Gastrocnemius medialis (tissue), 4 donors: ENCODE measurements around the gene MRPS25. TPM values are rescaled to one million over a fixed set of nuclear protein-coding genes. Genes with fewer than 3 reads are reported as not detected.

Experiments
- ATAC-seq, 2 donors: fragments of 150-250 bp; one replicate each; pipeline ENCODE4 v1.9.1; 2016
- DNase-seq, 2 donors: peaks; one replicate each; pipeline ENCODE4 v3.0.0-alpha.2; 2019
- H3K27ac ChIP-seq, 4 donors: fragments of 200-600 bp; sonication (generic); 1 replicate in 1 of 4; 2 replicates in 3 of 4; pipeline ENCODE4 v1.5.1; 2016 to 2018; ENCODE audit warnings: mild to moderate bottlenecking in 2 of 4, moderate library complexity in 1 of 4
- H3K27me3 ChIP-seq, 3 donors: fragments of 200-600 bp; sonication (generic) in 2 of 3; 1 replicate in 1 of 3; 2 replicates in 2 of 3; pipeline versions ENCODE4 v1.5.1 to v1.6.0; 2016 to 2019; ENCODE audit warnings: mild to moderate bottlenecking in 1 of 3, moderate library complexity in 1 of 3
- H3K36me3 ChIP-seq, 2 donors: fragments of 200-600 bp; sonication (generic) in 1 of 2; one replicate each; pipeline ENCODE4 v1.5.1; 2017 to 2018
- H3K4me1 ChIP-seq, 2 donors: fragments of 200-600 bp; sonication (generic) in 1 of 2; one replicate each; pipeline ENCODE4 v1.5.1; 2016 to 2017; ENCODE audit warnings: mild to moderate bottlenecking in 2 of 2
- H3K4me3 ChIP-seq, 4 donors: fragments of 200-600 bp; sonication (generic) in 3 of 4; 1 replicate in 1 of 4; 2 replicates in 3 of 4; pipeline ENCODE4 v1.5.1; 2016 to 2019; ENCODE audit warnings: mild to moderate bottlenecking in 2 of 4
- H3K9me3 ChIP-seq, 3 donors: fragments of 200-600 bp; sonication (generic) in 2 of 3; 1 replicate in 1 of 3; 2 replicates in 2 of 3; pipeline ENCODE4 v1.5.1; 2016 to 2019
- CTCF ChIP-seq, 5 experiments: fragments of 450-650 bp in 3 of 5; fragments of 200-600 bp in 2 of 5; sonication (generic) in 2 of 5; IDR thresholded peaks in 4 of 5; conservative IDR thresholded peaks in 1 of 5; 1 replicate in 4 of 5; 2 replicates in 1 of 5; pipeline ENCODE4 v1.5.1; 2016 to 2019; ENCODE audit warnings: antibody characterized with exemption in 5 of 5, mild to moderate bottlenecking in 3 of 5, moderate library complexity in 3 of 5
- POLR2A ChIP-seq, 2 donors: fragments of 450-650 bp; IDR thresholded peaks; one replicate each; pipeline ENCODE4 v1.6.1; 2017; ENCODE audit warnings: antibody characterized with exemption in 2 of 2, mild to moderate bottlenecking in 2 of 2, moderate library complexity in 2 of 2
- in situ Hi-C, 4 donors: fragments of 200-750 bp; cut with MboI; loops; one replicate each; pipeline versions ENCODE4 v1.15.0 to v1.8.0; 2017; ENCODE audit warnings: low sequenced_read_pairs in 4 of 4
- intact Hi-C: fragments of 100-400 bp; cut with DNase I; formaldehyde crosslinking; loops from one replicate; pipeline ENCODE4 v1.15.1; 2023; ENCODE audit warnings: low total_unique reads
- total RNA-seq, 4 donors: library from RNA; depleted of rRNA; stranded (reverse); fragments of >200 nt; gene quantifications; one replicate each; pipeline versions ENCODE4 v1.1.0 to v1.2.3, GENCODE V29; 2016

The MRPS25 gene
- total RNA-seq, 4 donors from 2014 or later: 71.4 to 88.6 (median 73.9) TPM

GRCh38 chr3:15102836-15103235 is 37.7 kb upstream of the MRPS25 start:
- H3K4me1 ChIP-seq: peaks cover 30 to 37% of the 10 kb centered on the region in 2 donors
- DNase-seq (peak; percentile 49 to 51), ATAC-seq (peak; percentile 62 to 67)
- H3K27ac ChIP-seq: peak overlapping the region; percentile 87 to 95 (median 92)
- H3K27me3 ChIP-seq: no peaks in the 10 kb centered on the region
- in situ Hi-C loops (loop anchor here in 1 of 4 donors (25.0 kb wide), 1 partner anchor 309 kb away; no protein-coding TSS in a partner anchor), intact Hi-C loops (loop anchor here (1.0 to 5.0 kb wide), 5 partner anchors 96 to 276 kb away; partner anchors contain the start of gene CAPN7)
- no peaks in the 10 kb centered on the region for H3K36me3 ChIP-seq
- H3K4me3 ChIP-seq: peak overlapping the region in 2 of 4 donors; percentile 19 to 37
- no peak for TF ChIP-seq CTCF (IDR thresholded peaks at IDR 0.05 in 4 of 5, conservative IDR thresholded peaks at IDR 0.05 in 1 of 5)
- TF ChIP-seq POLR2A (IDR thresholded peaks at IDR 0.05): no peak
- H3K9me3 ChIP-seq: no peaks in the 10 kb centered on the region

- TF ChIP-seq POLR2A (IDR thresholded peaks at IDR 0.05): peak; percentile 29 to 32
- no peak for TF ChIP-seq CTCF (IDR thresholded peaks at IDR 0.05 in 4 of 5, conservative IDR thresholded peaks at IDR 0.05 in 1 of 5)
- DNase-seq (peak; percentile 92 to 97), ATAC-seq (peak; percentile 78 to 86)
- Histone ChIP-seq H3K4me1 (peaks cover 34 to 41% of the 10 kb centered on the region in 2 donors), H3K4me3 (peak overlapping the region in 3 of 4 donors; percentile 15 to 37 (median 19)), H3K27ac (peak overlapping the region; percentile 87 to 95 (median 92)), H3K36me3 (no peaks in the 10 kb centered on the region), H3K27me3 (no peaks in the 10 kb centered on the region), H3K9me3 (no peaks in the 10 kb centered on the region)
- in situ Hi-C loops: loop anchor here in 1 of 4 donors (25.0 kb wide), 1 partner anchor 310 kb away; no protein-coding TSS in a partner anchor
- intact Hi-C loops: loop anchor here (1.0 to 5.0 kb wide), 5 partner anchors 95 to 277 kb away; partner anchors contain the start of gene CAPN7
Observed at GRCh38 chr3:15102256-15102655, 37.1 kb upstream of the MRPS25 start.

GRCh38 chr3:15099364-15100098 is 34.4 kb upstream of the MRPS25 start:
- ATAC-seq (peak; percentile 4 to 5), DNase-seq (no peak)
- intact Hi-C loops (loop anchor here (1.0 to 5.0 kb wide), 5 partner anchors 34 to 447 kb away; partner anchors contain the start of genes CCDC174, MRPS25 and NR2C2), in situ Hi-C loops (loop anchor here in 2 of 4 donors (25.0 kb wide), 2 partner anchors 313 to 437 kb away; partner anchors contain the start of gene CCDC174 (in 1 of the 2))
- Histone ChIP-seq H3K27me3 (no peaks in the 10 kb centered on the region), H3K4me1 (peaks cover 36 to 41% of the 10 kb centered on the region in 2 donors), H3K27ac (peak overlapping the region; percentile 87 to 96 (median 88)), H3K36me3 (peaks cover 0 to 21% of the 10 kb centered on the region in 2 donors), H3K4me3 (peak overlapping the region; percentile 62 to 99 (median 93)), H3K9me3 (no peaks in the 10 kb centered on the region)
- no peak for TF ChIP-seq POLR2A (IDR thresholded peaks at IDR 0.05)
- TF ChIP-seq CTCF (IDR thresholded peaks at IDR 0.05 in 4 of 5, conservative IDR thresholded peaks at IDR 0.05 in 1 of 5): no peak

- H3K9me3 ChIP-seq: no peaks in the 10 kb centered on the region
- peaks cover 4 to 29% of the 10 kb centered on the region in 2 donors for H3K36me3 ChIP-seq
- peak; percentile 55 to 69 for ATAC-seq
- H3K27ac ChIP-seq: peak within 1 kb of the TSS; percentile 87 to 96 (median 88)
- no peaks in the 10 kb centered on the region for H3K27me3 ChIP-seq
- peak; percentile 92 to 93 for DNase-seq
- in situ Hi-C loops (loop anchor here in 1 of 4 donors (25.0 kb wide), 1 partner anchor 436 kb away; the partner anchor contains the start of gene CCDC174), intact Hi-C loops (loop anchor here (1.0 to 5.0 kb wide), 3 partner anchors 33 to 446 kb away; partner anchors contain the start of genes CCDC174, MRPS25 and NR2C2)
- H3K4me3 ChIP-seq: peak within 1 kb of the TSS; percentile 62 to 99 (median 93)
- peaks cover 36 to 40% of the 10 kb centered on the region in 2 donors for H3K4me1 ChIP-seq
- TF ChIP-seq POLR2A (IDR thresholded peaks at IDR 0.05) (peak; percentile 86 to 94), CTCF (IDR thresholded peaks at IDR 0.05 in 4 of 5, conservative IDR thresholded peaks at IDR 0.05 in 1 of 5) (no peak)
Observed at GRCh38 chr3:15098503-15099363, 33.6 kb upstream of the MRPS25 start, which contains the start of gene RBSN. RBSN (minus strand) TSS chr3:15099148; CDS start chr3:15096120, 3,028 bp downstream.
